ENCODE results near the gene MYO1G.

DNA sequence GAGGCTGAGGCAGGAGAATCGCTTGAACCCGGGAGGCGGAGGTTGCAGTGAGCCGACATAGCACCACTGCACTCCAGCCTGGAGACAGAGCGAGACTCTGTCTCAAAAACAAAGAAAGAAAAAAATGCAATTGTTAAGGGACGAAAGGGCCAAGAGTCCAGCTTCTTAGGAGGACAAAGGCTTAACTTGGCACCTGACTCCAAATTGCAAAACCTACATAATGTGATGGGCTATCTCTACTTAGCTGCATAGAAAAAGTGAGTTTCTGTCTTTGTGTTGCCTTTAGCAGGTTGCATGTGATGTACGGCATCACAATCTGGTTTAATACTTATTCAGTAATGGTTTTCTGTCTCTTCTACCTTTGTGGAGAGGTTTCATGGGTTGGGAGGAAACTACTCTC, 8.6 kb upstream of the MYO1G start:
- TF ChIP-seq CTCF (IDR thresholded peaks at IDR 0.05) (no peak), USF2 (IDR thresholded peaks at IDR 0.05; ENCODE audit: borderline replicate concordance, low read depth, low read length) (no peak), POLR2AphosphoS5 (IDR thresholded peaks at IDR 0.05; ENCODE audit: low read depth, low read length) (no peak), TEAD4 (IDR thresholded peaks at IDR 0.05; ENCODE audit: borderline replicate concordance, insufficient read depth) (no peak), EP300 (IDR thresholded peaks at IDR 0.05; ENCODE audit: borderline replicate concordance in 1 of 2, low read depth in 1 of 2, low read length in 1 of 2) (no peak), YY1 (IDR thresholded peaks at IDR 0.05; ENCODE audit: low read depth) (no peak), EZH2phosphoT487 (IDR thresholded peaks at IDR 0.05; ENCODE audit: borderline replicate concordance, low read depth) (no peak), ELF1 (IDR thresholded peaks at IDR 0.05) (no peak)
- TF ChIP-seq, protein P1, sequence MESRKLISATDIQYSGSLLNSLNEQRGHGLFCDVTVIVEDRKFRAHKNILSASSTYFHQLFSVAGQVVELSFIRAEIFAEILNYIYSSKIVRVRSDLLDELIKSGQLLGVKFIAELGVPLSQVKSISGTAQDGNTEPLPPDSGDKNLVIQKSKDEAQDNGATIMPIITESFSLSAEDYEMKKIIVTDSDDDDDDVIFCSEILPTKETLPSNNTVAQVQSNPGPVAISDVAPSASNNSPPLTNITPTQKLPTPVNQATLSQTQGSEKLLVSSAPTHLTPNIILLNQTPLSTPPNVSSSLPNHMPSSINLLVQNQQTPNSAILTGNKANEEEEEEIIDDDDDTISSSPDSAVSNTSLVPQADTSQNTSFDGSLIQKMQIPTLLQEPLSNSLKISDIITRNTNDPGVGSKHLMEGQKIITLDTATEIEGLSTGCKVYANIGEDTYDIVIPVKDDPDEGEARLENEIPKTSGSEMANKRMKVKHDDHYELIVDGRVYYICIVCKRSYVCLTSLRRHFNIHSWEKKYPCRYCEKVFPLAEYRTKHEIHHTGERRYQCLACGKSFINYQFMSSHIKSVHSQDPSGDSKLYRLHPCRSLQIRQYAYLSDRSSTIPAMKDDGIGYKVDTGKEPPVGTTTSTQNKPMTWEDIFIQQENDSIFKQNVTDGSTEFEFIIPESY (IDR thresholded peaks at IDR 0.05; ENCODE audit: borderline replicate concordance, low read depth): no peak
